ENCODE results near the gene GOLGA6L2. TPM values are rescaled to one million over a fixed set of nuclear protein-coding genes. Genes with fewer than 3 reads are reported as not detected.

GOLGA6L2 gene, protein sequence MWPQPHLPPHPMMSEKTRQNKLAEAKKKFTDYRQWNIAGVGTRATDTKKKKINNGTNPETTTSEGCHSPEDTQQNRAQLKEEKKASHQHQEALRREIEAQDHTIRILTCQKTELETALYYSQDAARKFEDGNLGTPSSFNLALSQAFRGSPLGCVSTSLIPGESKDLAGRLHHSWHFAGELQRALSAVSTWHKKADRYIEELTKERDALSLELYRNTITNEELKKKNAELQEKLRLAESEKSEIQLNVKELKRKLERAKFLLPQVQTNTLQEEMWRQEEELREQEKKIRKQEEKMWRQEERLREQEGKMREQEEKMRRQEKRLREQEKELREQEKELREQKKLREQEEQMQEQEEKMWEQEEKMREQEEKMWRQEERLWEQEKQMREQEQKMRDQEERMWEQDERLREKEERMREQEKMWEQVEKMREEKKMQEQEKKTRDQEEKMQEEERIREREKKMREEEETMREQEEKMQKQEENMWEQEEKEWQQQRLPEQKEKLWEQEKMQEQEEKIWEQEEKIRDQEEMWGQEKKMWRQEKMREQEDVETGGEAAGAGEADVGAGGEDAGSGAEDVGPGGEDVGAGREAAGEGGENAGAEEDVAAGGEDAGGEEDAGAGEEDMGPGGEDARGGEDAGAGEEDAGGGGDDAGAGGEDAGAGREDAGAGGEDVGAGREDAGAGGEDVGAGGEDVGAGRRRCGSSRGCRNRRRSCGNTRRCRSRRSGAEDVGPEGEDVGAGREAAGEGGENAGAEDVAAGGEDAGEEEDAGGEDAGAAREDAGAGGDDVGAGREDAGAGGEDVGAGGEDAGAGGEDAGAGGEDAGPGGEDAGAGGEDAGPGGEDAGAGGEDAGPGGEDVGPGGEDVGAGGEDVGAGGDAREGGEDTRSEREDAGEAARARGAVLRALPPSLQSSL
- total RNA-seq = not detected in 3 replicates

DNA sequence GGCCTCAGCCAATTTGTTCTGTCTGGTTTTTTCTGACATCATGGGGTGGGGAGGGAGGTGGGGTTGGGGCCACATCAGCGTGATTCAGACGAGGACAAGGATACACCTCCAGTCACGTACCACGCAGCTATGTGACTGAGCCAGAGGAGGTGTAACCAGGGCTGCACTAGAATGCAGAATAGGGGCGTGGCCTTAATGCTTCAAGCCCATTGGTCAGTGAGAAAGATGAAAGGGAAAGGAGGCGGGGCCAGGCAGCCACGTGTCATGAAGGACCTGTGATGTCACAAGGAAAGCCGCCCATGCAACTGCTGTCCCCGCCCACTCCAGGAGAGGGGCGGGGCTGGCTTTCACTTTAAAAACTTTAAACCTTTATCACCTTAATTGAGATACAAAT is at the start of gene GOLGA6L2:
TSS of gene GOLGA6L2 (minus strand) at position 137 of the 394 bp plus-strand sequence. CDS start at position 75, 62 bp downstream.
- TF ChIP-seq, protein P1, sequence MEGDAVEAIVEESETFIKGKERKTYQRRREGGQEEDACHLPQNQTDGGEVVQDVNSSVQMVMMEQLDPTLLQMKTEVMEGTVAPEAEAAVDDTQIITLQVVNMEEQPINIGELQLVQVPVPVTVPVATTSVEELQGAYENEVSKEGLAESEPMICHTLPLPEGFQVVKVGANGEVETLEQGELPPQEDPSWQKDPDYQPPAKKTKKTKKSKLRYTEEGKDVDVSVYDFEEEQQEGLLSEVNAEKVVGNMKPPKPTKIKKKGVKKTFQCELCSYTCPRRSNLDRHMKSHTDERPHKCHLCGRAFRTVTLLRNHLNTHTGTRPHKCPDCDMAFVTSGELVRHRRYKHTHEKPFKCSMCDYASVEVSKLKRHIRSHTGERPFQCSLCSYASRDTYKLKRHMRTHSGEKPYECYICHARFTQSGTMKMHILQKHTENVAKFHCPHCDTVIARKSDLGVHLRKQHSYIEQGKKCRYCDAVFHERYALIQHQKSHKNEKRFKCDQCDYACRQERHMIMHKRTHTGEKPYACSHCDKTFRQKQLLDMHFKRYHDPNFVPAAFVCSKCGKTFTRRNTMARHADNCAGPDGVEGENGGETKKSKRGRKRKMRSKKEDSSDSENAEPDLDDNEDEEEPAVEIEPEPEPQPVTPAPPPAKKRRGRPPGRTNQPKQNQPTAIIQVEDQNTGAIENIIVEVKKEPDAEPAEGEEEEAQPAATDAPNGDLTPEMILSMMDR (IDR thresholded peaks at IDR 0.05; ENCODE audit: unreplicated experiment) = no peak

DNA sequence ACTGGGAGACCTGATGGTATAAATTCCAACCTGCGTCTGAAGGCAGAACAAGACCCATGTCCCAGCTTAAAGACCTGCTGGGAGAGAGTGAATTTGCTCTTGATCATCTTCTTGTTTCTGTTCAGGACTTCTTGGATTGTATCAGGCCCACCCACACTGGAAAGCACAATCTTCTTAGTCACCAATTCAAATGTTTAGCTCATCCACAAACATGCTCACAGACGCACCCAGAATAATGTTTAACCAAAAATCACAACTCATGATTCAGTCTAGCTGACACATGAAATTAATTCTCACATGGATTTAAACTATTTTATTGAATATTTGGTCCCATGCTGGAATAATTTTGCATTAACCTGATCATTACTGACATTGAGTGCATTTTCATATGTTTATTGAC is 37.8 kb upstream of the GOLGA6L2 start:
- Mint-ChIP-seq H3K4me1 (peaks cover 5% of the 10 kb centered on the region), H3K36me3 (no peaks in the 10 kb centered on the region), H3K4me3 (no peak overlapping the region), H3K27ac (no peak overlapping the region), H3K9me3 (peaks cover 19% of the 10 kb centered on the region), H3K27me3 (ENCODE audit: low read depth) (no peaks in the 10 kb centered on the region)
- DNase-seq (ENCODE audit: low spot score in 2 of 2, unreplicated experiment in 2 of 2) = no peak
- TF ChIP-seq, protein P1 (IDR thresholded peaks at IDR 0.05; ENCODE audit: unreplicated experiment) = no peak

More for the DNA sequence above, at the start of gene GOLGA6L2:
- H3K36me3 Mint-ChIP-seq = no peaks in the 10 kb centered on the region
- peaks cover 10% of the 10 kb centered on the region for H3K9me3 Mint-ChIP-seq
- H3K4me1 Mint-ChIP-seq = no peaks in the 10 kb centered on the region
- H3K27ac Mint-ChIP-seq = no peak within 1 kb of the TSS
- no peak for DNase-seq (ENCODE audit: low spot score in 2 of 2, unreplicated experiment in 2 of 2)
- no peak within 1 kb of the TSS for H3K4me3 Mint-ChIP-seq
- no peaks in the 10 kb centered on the region for H3K27me3 Mint-ChIP-seq (ENCODE audit: low read depth)

DNA sequence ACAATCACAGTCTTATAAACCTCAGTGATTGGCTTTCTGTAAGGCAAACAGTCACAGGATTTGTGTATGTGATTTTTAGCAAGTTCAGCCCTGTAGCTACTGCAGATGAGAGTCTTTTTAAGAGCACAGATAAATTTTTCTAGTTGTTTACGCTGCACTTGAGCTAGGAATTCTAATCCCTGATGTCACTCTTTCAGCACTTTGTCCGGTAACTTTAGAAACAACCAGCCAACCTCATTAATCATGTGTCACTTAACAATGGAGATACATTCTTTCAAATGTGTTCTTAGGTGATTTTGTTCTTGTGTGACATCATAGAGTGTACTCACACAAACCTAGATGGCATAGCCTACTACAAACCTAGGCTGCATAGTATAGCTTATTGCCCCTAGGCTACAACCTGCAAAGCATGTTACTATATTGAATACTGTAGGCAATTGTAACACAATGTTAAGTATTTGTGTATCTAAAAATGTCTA is 36.8 kb upstream of the GOLGA6L2 start:
- Mint-ChIP-seq H3K4me1 (peaks cover 5% of the 10 kb centered on the region), H3K36me3 (no peaks in the 10 kb centered on the region), H3K9me3 (peaks cover 19% of the 10 kb centered on the region), H3K27ac (no peak overlapping the region), H3K27me3 (ENCODE audit: low read depth) (no peaks in the 10 kb centered on the region), H3K4me3 (no peak overlapping the region)
- DNase-seq (ENCODE audit: low spot score in 2 of 2, unreplicated experiment in 2 of 2) = no peak
- TF ChIP-seq, protein P1 (IDR thresholded peaks at IDR 0.05; ENCODE audit: unreplicated experiment) = no peak

DNA sequence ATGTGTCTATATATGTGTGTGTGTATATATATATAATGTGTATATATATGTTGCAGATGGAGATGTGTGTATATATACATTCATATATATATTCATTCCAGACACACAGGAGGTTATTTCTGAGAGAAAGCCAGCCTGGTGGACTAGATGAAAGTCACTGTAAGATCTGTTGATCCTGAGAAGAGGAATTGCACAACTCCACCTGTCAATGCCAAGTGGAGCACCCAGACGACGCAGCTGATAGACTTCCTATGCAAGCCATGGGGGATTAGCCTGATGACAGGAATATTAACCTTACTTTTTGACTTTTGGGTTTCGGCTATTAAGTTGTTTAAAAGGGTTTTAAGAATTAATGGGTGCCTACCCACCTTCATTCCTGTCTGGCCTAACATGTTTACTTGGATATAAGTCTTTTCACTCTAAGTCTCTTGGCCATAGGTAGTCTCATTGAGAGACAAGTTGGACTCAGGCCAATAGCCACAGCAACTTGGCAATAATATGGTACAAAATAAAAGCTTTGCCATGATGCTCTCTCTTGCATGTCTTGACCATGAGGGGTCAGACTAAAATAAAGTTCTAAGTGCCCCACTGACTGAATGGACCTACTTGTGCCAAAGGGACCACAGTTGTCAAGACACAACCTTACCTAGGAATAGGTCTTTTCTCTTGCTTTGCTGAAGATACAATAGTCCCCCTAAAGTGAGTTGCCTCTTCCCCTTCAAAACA is 35.9 kb upstream of the GOLGA6L2 start:
- H3K27me3 Mint-ChIP-seq (ENCODE audit: low read depth) = no peaks in the 10 kb centered on the region
- H3K9me3 Mint-ChIP-seq = peaks cover 23% of the 10 kb centered on the region
- TF ChIP-seq, protein P1 (IDR thresholded peaks at IDR 0.05; ENCODE audit: unreplicated experiment) = no peak

DNA sequence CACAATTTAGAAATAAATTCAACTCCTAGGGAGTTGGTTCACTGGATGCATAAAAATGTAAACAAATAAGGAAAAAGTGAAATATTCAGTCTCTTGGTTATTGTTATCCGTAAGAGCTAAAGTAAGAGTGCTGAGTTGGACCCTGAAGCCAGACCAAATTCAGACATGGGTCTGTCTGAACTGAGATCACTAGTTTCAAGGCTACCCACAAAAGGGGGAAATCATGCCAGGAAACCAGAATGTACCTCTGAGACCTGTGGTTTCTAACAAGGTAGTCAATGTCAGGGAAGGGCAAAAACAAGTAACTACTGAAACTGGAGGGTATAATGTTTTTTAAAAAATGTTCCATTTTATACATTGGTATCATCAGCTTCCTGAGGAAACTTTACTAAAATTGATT is 35.2 kb upstream of the GOLGA6L2 start:
- TF ChIP-seq, protein P1 (IDR thresholded peaks at IDR 0.05; ENCODE audit: unreplicated experiment) = no peak
- DNase-seq (ENCODE audit: low spot score in 2 of 2, unreplicated experiment in 2 of 2) = no peak
- peaks cover 5% of the 10 kb centered on the region for H3K4me1 Mint-ChIP-seq
- H3K9me3 Mint-ChIP-seq = peaks cover 21% of the 10 kb centered on the region
- H3K27me3 Mint-ChIP-seq (ENCODE audit: low read depth) = no peaks in the 10 kb centered on the region
- no peaks in the 10 kb centered on the region for H3K36me3 Mint-ChIP-seq
- H3K27ac Mint-ChIP-seq = no peak overlapping the region
- no peak overlapping the region for H3K4me3 Mint-ChIP-seq

More for the DNA sequence above, 35.9 kb upstream of the GOLGA6L2 start:
- DNase-seq (ENCODE audit: low spot score in 2 of 2, unreplicated experiment in 2 of 2) = no peak
- H3K4me3 Mint-ChIP-seq = no peak overlapping the region
- H3K4me1 Mint-ChIP-seq = peaks cover 5% of the 10 kb centered on the region
- H3K36me3 Mint-ChIP-seq = no peaks in the 10 kb centered on the region
- H3K27ac Mint-ChIP-seq = no peak overlapping the region
